NCI-H1417 treated with DMSO at 0.1 percent for 48 hours (cell line): ENCODE data around the gene TBC1D23.
"Not testable (repeated sequence)": the region's sequence is repeated elsewhere in the genome, so short reads cannot be mapped to it uniquely, and the experiment has no call there.

Experiments used
- DNase-seq: peaks from one replicate; lab custom pipeline; 2025; lab: John Stamatoyannopoulos, UW

Gene TBC1D23

GRCh38 chr3:100306695-100307094 is 45.9 kb downstream of the TBC1D23 start:
- no peak for DNase-seq

DNA sequence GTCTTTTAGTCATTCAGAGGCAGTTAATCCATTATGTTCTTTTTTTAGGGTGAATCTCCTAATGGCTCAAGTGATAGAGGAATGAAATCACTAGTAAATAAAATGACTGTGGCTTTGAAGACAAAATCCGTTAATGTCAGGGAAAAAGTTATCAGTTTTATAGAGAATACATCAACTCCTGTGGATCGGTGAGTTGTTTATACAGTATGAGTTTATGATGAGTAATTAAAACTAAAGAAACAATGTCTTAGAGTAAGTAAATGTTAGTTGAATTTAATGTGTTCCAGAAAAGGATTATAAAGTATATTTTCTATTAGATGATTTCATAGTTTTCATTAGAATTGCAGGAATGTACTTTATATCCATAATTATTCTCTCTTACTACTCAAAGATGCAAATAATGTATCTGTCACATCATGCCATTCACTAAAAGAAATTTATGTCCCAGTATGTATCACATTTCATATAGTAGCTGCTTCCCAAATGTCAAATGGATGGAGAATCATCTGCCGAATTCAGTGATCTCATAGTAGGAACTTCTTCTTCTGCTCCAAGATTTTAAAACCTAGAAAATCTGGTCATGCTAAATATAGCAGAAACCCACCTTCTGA is 49.7 kb downstream of the TBC1D23 start:
- no peak for DNase-seq

- DNase-seq = no peak
Measured at GRCh38 chr3:100311011-100311410, 50.2 kb downstream of the TBC1D23 start.

DNA sequence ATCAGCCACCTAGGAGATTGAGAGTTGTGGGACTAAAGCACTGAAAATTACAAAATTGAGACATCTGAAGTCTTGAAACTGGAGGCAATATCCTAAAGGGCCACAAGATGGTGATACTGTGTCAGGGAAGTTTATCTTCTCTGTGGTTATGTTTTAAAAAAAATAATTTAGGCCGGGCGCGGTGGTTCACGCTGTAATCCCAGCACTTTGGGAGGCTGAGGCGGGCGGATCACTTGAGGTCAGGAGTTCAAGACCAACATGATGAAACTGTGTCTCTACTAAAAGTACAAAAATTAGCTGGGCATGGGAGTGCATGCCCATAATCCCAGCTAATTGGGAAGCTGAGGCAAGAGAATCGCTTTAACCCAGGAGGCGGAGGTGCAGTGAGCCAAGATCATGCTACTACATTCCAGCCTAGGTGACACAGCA is 55.9 kb downstream of the TBC1D23 start:
- DNase-seq = no peak

DNA sequence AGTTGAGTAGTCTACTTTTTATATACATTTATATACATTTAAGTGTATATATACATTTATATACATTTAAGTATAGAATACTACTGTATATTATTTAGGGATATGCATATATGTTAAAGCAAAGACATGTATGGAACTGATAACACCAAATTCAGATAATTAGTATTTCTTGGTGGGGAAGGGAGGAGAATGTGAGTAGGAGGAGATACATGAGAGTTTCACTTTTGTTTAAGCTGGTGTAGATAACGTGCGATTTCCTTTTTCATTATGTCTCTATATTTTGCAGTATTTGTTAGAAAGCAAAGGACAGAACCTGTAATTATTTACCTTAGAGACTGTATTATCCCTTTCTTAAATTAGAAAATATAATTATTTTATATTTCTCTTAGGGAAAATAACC is 57.1 kb downstream of the TBC1D23 start:
- DNase-seq = no peak

DNA sequence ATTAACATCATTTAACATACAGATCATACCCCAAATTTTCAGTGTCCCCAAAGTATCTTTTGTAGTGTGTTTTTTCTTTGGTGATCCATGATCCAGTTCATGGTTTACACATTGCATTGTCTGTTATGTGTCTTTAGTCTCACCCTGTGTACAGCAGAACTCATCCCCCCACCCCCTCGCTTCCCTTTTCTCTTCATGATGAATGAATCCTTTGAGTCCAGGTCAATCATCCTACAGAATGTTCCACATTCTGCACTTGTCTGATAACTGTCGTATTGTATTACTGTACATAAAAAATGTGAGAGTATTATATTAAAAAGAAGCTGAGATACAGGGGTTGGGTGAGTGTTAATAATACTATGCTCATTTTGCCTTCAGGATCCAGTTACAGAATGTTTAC is 59.2 kb downstream of the TBC1D23 start:
- DNase-seq = no peak

DNA sequence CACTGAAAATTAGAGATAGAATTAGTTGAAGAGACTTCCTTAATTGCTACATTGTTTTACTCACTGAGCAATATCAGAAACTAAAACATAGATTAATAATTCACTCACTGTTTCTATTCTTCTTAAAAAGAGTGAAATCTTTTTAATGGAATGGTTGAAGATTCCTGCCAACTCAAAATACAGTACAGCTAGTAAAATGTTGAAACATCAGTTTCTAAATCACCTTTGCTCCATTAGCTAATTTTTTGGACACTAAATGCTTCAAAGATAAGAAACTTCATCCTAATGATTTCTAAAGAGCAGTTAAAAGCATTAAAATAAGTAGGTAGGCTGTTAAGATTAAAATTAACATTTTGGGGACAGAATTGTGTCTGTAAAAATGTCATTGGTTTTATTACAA is 63.3 kb downstream of the TBC1D23 start:
- no peak for DNase-seq

- no peak for DNase-seq
Measured at GRCh38 chr3:100325827-100326226, 65.0 kb downstream of the TBC1D23 start.

GRCh38 chr3:100327377-100327776 is 66.6 kb downstream of the TBC1D23 start:
- DNase-seq = not testable (repeated sequence)

GRCh38 chr3:100329800-100330489 is 69.2 kb downstream of the TBC1D23 start:
- no peak for DNase-seq

- no peak for DNase-seq
Measured at GRCh38 chr3:100330651-100331050, 69.9 kb downstream of the TBC1D23 start.

DNA sequence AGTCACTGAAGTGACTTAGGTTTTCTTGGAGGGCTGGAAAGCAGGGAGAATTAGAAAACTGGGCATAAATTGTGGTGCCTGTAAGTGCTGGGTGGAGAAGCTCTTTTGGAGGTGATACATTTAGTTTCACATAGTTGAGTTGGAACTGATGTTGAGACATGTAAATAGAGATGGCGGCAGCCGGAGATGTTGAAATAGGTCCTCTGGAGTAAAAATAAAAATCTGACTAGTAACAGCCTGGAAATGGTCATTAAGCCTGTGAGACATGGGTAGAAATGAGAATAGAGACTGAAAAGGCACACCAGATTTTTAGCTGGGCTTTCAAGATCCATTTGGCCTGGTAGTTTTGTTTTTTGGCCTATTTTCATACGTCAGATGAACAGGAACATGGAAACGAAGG is 70.9 kb downstream of the TBC1D23 start:
- no peak for DNase-seq

- no peak for DNase-seq
Measured at GRCh38 chr3:100333051-100333450, 72.3 kb downstream of the TBC1D23 start.

- no peak for DNase-seq
Measured at GRCh38 chr3:100333970-100334487, 73.2 kb downstream of the TBC1D23 start.

DNA sequence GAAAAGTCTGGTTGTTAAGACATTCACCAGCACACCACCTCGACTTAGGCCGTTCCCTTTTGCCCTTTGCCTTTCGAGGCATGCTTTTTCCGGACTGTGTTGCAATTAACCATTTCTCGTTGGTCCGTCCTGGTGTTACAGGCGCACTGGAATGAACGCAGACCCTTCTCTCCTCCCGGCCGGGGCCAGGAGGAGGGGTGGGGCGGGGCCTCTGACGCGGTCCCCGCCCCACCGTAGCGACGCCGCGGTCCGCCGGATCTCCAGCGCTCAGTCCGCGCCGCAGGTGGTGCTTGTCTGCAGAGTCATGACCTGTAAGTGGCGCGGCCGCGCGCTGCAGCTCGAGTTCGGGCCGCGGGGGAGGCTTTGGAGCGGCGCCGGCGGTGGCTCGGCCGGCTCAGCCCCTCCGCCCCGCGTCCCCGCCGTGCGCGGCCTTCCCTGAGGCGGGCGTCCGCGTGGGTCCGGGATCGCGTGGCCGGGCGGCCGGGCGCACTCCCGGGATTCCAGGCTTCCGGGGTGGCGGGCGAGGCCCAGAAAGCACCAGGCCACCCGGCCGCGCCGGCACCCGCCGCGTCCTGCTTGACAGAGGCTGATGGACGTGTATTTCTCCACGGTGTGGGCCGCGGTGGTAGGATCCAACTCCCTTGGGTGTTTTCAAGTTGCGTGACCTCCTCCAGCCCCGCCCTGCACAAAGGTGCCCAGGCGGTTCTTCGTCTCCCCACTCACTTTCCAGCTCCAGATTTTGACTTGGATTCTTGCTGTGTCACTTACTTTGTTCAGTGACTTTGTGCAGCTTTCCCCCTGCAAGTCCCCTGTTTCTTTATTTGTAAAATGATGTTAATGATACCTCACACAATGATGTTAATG is 73.9 kb downstream of the TBC1D23 start, which contains the start of gene NIT2:
Gene NIT2, plus strand, starts transcription at position 270 of the 864 bp plus-strand sequence. Its CDS starts 35 bp downstream, at position 305.
- DNase-seq = peak; percentile 25

- DNase-seq = no peak
Measured at GRCh38 chr3:100335434-100335833, 74.6 kb downstream of the TBC1D23 start.

GRCh38 chr3:100336229-100336628 is 75.4 kb downstream of the TBC1D23 start:
- DNase-seq = not testable (repeated sequence)

DNA sequence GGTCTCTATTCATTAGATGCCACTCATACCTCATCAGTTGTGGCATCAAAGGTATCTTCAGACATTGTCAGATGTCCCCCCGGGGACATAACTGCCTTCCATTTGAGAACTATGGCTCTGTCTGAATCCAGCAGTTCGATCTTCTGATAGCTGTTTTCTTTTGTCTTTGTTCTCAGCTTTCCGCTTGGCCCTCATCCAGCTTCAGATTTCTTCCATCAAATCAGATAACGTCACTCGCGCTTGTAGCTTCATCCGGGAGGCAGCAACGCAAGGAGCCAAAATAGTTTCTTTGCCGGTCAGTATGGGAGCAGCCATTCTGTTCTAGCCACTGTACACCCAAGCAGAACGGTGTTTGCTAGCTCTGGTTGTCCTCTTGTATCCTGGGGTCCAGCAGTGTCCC is 78.1 kb downstream of the TBC1D23 start:
- no peak for DNase-seq

- DNase-seq = no peak
Measured at GRCh38 chr3:100339786-100340185, 79.0 kb downstream of the TBC1D23 start.

- no peak for DNase-seq
Measured at GRCh38 chr3:100340527-100340926, 79.7 kb downstream of the TBC1D23 start.

DNA sequence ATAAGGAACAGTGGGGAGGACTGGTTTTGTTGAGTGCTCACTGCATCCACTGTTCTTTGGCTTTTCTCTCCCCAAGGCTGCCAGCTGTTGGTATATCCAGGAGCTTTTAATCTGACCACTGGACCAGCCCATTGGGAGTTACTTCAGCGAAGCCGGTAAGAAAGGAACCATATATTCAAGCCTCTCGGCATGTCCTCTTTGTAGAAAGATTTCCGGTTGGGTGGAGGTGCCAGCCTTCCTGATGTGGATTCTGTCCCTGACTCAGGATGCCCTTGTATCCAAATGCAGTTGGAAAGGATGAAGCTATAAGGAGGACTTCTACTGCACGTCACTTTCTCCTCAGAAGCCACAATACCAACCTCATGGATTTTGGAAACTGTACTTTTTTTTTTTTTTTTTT is 87.9 kb downstream of the TBC1D23 start:
- no peak for DNase-seq

DNA sequence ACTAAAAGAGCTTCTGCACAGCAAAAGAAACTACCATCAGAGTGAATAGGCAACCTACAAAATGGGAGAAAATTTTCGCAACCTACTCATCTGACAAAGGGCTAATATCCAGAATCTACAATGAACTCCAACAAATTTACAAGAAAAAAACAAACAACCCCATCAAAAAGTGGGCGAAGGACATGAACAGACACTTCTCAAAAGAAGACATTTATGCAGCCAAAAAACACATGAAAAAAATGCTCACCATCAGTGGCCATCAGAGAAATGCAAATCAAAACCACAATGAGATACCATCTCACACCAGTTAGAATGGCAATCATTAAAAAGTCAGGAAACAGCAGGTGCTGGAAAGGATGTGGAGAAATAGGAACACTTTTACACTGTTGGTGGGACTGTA is 91.0 kb downstream of the TBC1D23 start:
- DNase-seq = not testable (repeated sequence)
